AG04449 (cell line): ENCODE results near the gene HEATR5B.
A peak's percentile ranks its signal among the peaks of the same experiment; 100 is the strongest.

Experiments
- CTCF ChIA-PET: fragments of 350-600 bp; formaldehyde crosslinking; extraction: SDS; loops from one replicate; lab custom pipeline; 2021; ENCODE audit warnings: antibody characterized with exemption; lab: Yijun Ruan, JAX
- POLR2A ChIA-PET: fragments of 400-600, 350-600 bp; formaldehyde crosslinking; extraction: SDS; loops from one replicate; lab custom pipeline; 2020; ENCODE audit warnings: antibody characterized with exemption, inconsistent platforms; lab: Yijun Ruan, JAX
- DNase-seq: peaks from one replicate; pipeline ENCODE4 v3.0.0-alpha.2; 2010; ENCODE audit warnings: low read depth, low spot score
- H3K4me3 ChIP-seq: 2 replicates; pipeline ENCODE4 v1.5.1; 2011; ENCODE audit warnings: low read depth, mild to moderate bottlenecking, control low read depth, low read length
- CTCF ChIP-seq: IDR thresholded peaks from one replicate; pipeline ENCODE4 v1.5.1; 2011; ENCODE audit warnings: mild to moderate bottlenecking, moderate library complexity, low read length, control low read depth, inconsistent platforms; ENCODE audit not compliant: insufficient read depth; ENCODE audit errors: missing control alignments

Gene HEATR5B

GRCh38 chr2:36967236-36967876 lies 116.8 kb downstream of the HEATR5B start:
- TF ChIP-seq CTCF: no peak
- ChIA-PET POLR2A (interaction anchor here (0.6 kb wide), 1 partner anchor 73 kb away, joined by 3 read pairs; no protein-coding TSS in a partner anchor), CTCF (no interaction called here)
- DNase-seq: no peak
- H3K4me3 ChIP-seq: peak overlapping the region; percentile 86

- peak within 1 kb of the TSS; percentile 86 for H3K4me3 ChIP-seq
- ChIA-PET CTCF (interaction anchor here (1.3 kb wide), 1 partner anchor 13 kb away, joined by 3 read pairs; no protein-coding TSS in a partner anchor), POLR2A (interaction anchor here (0.6 kb wide), 1 partner anchor 72 kb away, joined by 3 read pairs; no protein-coding TSS in a partner anchor)
- peak; percentile 34 for DNase-seq
- TF ChIP-seq CTCF: no peak
Observed at GRCh38 chr2:36966370-36967235, 117.6 kb downstream of the HEATR5B start, which contains the start of gene STRN. Gene STRN, minus strand, starts transcription at chr2:36966536. Its CDS starts 73 bp downstream, at chr2:36966463.

- no peak for DNase-seq
- peak overlapping the region; percentile 86 for H3K4me3 ChIP-seq
- ChIA-PET POLR2A (no interaction called here), CTCF (interaction anchor here (1.3 kb wide), 1 partner anchor 13 kb away, joined by 3 read pairs; no protein-coding TSS in a partner anchor)
- no peak for TF ChIP-seq CTCF
Observed at GRCh38 chr2:36965751-36966369, 118.3 kb downstream of the HEATR5B start.

GRCh38 chr2:36965206-36965605 lies 119.0 kb downstream of the HEATR5B start:
- ChIA-PET POLR2A (no interaction called here), CTCF (no interaction called here)
- TF ChIP-seq CTCF: no peak
- no peak for DNase-seq
- H3K4me3 ChIP-seq: peak overlapping the region; percentile 86

- TF ChIP-seq CTCF: no peak
- ChIA-PET POLR2A (no interaction called here), CTCF (no interaction called here)
- peak overlapping the region; percentile 86 for H3K4me3 ChIP-seq
- no peak for DNase-seq
Observed at GRCh38 chr2:36964496-36965058, 119.6 kb downstream of the HEATR5B start.
